Measurements from ENCODE around the gene FLNB. TPM values are rescaled to one million over a fixed set of nuclear protein-coding genes. Genes with fewer than 3 reads are reported as not detected.

The FLNB gene
- total RNA-seq, 4 donors from 2014 or later: 116 to 533 (median 439) TPM

DNA sequence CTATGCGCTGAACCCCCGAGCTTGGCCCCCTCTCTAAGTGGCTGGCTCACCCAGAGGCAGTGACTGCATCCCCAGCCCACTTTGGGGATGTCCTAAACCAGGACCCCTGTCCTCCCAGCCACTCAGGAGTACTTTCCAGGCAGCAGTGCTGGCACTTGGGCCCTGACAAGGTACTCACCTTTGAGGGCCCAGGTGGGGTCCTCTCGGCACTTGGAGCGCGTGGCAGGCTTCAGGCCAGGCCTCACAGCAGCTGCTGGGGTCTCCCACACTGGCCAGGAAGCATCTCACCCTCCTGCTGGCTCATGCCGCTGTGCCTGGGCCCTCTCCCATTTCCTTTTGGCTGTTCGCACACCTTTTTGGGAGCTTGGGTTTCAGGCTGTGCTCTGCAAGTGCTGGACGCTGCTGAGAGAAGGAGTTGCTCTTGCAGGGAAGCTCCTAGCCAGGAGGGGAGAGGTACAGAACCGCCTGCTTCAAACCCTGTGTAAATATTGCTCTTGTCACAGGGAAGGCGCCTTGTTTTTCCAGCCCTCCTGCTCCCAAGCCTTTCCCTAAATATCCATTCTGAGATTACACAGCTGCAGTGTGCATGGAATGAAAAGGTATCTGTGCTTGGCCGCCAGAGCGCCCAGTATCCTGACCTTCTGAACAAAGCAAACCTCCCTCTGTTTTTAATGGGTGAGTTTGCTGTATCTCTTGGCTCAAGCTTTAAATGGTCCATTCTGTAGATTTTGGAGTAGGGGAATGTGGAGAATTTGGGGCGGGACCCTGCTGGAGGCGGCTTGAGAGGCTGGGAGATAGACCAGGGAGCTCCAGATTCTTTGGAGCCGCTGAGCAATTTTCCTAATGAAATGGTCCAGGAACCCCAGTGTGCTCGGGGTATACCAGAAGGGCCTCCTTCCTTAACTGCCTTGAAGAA, 156.9 kb downstream of the FLNB start:
- H3K9me3 ChIP-seq: no peaks in the 10 kb centered on the region
- no peaks in the 10 kb centered on the region for H3K27me3 ChIP-seq
- peak overlapping the region in 3 of 4 donors; percentile 6 to 57 (median 55) for H3K27ac ChIP-seq
- DNase-seq: peak in 1 of 3 donors; percentile 41
- H3K4me3 ChIP-seq: no peak overlapping the region
- H3K36me3 ChIP-seq: peaks cover 0 to 96% (median 0%) of the 10 kb centered on the region in 3 donors
- peaks cover 0 to 15% (median 0%) of the 10 kb centered on the region in 4 donors for H3K4me1 ChIP-seq
- TF ChIP-seq POLR2A (IDR thresholded peaks at IDR 0.05): no peak
- TF ChIP-seq, protein P1, sequence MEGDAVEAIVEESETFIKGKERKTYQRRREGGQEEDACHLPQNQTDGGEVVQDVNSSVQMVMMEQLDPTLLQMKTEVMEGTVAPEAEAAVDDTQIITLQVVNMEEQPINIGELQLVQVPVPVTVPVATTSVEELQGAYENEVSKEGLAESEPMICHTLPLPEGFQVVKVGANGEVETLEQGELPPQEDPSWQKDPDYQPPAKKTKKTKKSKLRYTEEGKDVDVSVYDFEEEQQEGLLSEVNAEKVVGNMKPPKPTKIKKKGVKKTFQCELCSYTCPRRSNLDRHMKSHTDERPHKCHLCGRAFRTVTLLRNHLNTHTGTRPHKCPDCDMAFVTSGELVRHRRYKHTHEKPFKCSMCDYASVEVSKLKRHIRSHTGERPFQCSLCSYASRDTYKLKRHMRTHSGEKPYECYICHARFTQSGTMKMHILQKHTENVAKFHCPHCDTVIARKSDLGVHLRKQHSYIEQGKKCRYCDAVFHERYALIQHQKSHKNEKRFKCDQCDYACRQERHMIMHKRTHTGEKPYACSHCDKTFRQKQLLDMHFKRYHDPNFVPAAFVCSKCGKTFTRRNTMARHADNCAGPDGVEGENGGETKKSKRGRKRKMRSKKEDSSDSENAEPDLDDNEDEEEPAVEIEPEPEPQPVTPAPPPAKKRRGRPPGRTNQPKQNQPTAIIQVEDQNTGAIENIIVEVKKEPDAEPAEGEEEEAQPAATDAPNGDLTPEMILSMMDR (IDR thresholded peaks at IDR 0.05): no peak

DNA sequence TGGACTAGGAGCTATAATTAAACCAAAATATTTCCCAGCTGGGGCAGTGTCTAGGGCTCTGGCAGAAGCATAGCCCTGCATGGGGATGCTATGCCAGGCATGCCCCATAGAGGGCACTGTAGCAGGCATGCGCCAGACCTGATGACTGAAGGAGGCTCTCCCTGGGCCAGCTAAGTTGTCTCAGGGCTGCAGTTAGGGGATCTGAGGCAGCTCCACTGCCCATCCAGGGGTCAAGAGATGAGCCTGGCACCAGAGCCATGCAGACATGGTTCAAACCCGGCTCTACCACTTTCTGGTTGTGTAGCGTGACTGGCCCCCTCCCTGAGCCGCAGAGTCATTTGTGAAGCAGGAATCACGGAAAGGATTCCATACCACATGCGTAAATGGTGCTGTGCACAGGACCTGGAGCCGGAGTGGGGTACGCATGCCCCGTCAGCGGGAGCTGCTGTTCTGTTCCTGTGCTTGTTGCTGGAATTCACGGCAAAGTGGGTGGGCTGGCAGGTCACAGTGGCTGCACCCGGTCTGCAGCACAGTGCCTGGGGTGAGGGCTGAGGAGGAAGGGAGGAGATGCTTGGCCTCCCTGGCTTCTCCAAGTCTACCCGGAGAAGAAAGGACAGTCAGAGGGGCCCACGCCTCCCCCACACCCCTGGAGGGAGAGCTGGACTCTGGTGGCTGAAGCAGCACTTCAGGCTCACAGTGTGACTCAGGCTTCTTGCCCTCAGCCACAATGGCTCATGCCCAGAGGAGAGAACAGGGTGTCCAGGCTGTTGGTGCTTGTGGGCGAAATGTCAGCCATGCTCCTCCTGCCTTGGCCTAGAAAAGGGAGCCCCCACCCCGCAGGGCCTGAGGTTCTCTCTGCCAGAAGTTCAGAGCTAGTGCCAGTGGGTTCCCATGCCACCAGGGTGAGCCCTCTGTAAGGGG, 159.5 kb downstream of the FLNB start:
- H3K27me3 ChIP-seq: no peaks in the 10 kb centered on the region
- no peak overlapping the region for H3K4me3 ChIP-seq
- H3K36me3 ChIP-seq: peaks cover 0 to 86% (median 0%) of the 10 kb centered on the region in 3 donors
- no peaks in the 10 kb centered on the region for H3K9me3 ChIP-seq
- TF ChIP-seq POLR2A (IDR thresholded peaks at IDR 0.05): no peak
- TF ChIP-seq, protein P1 (IDR thresholded peaks at IDR 0.05): peak in 5 of 6 experiments; percentile 58 to 75 (median 72)
- peaks cover 0 to 16% (median 0%) of the 10 kb centered on the region in 4 donors for H3K4me1 ChIP-seq
- H3K27ac ChIP-seq: peak overlapping the region in 2 of 4 donors; percentile 30 to 57
- peak in 2 of 3 donors; percentile 71 to 81 for DNase-seq

DNA sequence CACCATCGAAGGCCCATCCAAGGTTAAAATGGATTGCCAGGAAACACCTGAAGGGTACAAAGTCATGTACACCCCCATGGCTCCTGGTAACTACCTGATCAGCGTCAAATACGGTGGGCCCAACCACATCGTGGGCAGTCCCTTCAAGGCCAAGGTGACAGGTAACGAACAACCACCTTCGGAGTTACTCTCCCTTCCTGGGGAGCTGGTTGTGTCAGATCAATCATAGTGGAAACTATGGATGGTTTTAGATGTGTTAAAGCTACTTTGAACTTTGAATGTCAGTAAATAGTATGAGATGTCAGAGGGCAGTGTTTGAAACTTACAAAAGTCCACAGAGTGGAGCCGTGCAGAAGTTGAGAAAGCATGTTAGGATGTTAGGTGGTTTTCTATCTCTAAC, 160.3 kb downstream of the FLNB start:
- no peak for DNase-seq
- Histone ChIP-seq H3K27me3 (no peaks in the 10 kb centered on the region), H3K9me3 (no peaks in the 10 kb centered on the region), H3K36me3 (peaks cover 0 to 78% (median 0%) of the 10 kb centered on the region in 3 donors), H3K4me1 (peaks cover 0 to 24% (median 0%) of the 10 kb centered on the region in 4 donors), H3K4me3 (no peak overlapping the region), H3K27ac (peak overlapping the region in 1 of 4 donors; percentile 57)
- TF ChIP-seq, protein P1 (IDR thresholded peaks at IDR 0.05): no peak
- TF ChIP-seq POLR2A (IDR thresholded peaks at IDR 0.05): no peak

DNA sequence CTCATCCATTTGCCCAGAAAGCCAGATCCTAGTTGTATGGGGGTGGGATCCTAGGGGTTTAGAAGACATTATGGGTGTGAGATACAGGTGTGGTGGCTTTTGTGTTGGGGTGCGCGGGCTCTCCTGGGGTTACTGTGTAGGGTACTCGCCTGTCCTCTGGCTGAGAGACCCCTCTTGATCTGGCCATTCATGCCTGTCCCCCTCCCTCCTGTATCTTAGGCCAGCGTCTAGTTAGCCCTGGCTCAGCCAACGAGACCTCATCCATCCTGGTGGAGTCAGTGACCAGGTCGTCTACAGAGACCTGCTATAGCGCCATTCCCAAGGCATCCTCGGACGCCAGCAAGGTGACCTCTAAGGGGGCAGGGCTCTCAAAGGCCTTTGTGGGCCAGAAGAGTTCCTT, 161.1 kb downstream of the FLNB start:
- H3K9me3 ChIP-seq: no peaks in the 10 kb centered on the region
- no peaks in the 10 kb centered on the region for H3K27me3 ChIP-seq
- no peak overlapping the region for H3K4me3 ChIP-seq
- no peak overlapping the region for H3K27ac ChIP-seq
- DNase-seq: no peak
- TF ChIP-seq, protein P1 (IDR thresholded peaks at IDR 0.05): no peak
- TF ChIP-seq POLR2A (IDR thresholded peaks at IDR 0.05): no peak
- H3K36me3 ChIP-seq: peaks cover 0 to 71% (median 0%) of the 10 kb centered on the region in 3 donors
- H3K4me1 ChIP-seq: peaks cover 0 to 30% (median 0%) of the 10 kb centered on the region in 4 donors

DNA sequence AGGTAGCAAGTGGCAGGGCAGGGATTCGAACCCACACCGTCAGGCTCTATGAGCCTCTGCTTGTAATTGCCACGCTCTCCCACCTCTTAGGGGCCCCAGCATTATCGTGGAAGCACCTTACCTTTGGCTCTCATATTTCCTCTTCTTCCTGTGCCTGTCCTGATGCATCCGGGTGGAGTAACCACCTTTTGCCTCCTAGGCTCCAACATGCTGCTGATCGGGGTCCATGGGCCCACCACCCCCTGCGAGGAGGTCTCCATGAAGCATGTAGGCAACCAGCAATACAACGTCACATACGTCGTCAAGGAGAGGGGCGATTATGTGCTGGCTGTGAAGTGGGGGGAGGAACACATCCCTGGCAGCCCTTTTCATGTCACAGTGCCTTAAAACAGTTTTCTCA, 162.2 kb downstream of the FLNB start:
- no peaks in the 10 kb centered on the region for H3K27me3 ChIP-seq
- H3K4me3 ChIP-seq: no peak overlapping the region
- TF ChIP-seq POLR2A (IDR thresholded peaks at IDR 0.05): no peak
- TF ChIP-seq, protein P1 (IDR thresholded peaks at IDR 0.05): no peak
- no peak overlapping the region for H3K27ac ChIP-seq
- peaks cover 0 to 30% (median 0%) of the 10 kb centered on the region in 4 donors for H3K4me1 ChIP-seq
- H3K36me3 ChIP-seq: peaks cover 0 to 61% (median 0%) of the 10 kb centered on the region in 3 donors
- no peaks in the 10 kb centered on the region for H3K9me3 ChIP-seq
- peak in 1 of 3 donors; percentile 30 for DNase-seq

Measured in Peyer's patch (tissue), 4 donors.